ENCODE measurements around the gene DIP2A.

GRCh38 chr21:46412521-46413364, 45.9 kb upstream of the DIP2A start:
- TF ChIP-seq CTCF (IDR thresholded peaks at IDR 0.05; ENCODE audit: borderline replicate concordance, extremely low read depth, low read length, poor library complexity, severe bottlenecking): no peak
- TF ChIP-seq EZH2 (IDR thresholded peaks at IDR 0.05; ENCODE audit: borderline replicate concordance, low read depth, low read length, severe bottlenecking): no peak

All from DND-41 (cell line).